SKM-1 (cell line): ENCODE measurements around the gene FGF10.

Experiments used
- DNase-seq: peaks from one replicate; lab custom pipeline; 2025; ENCODE audit not compliant: unreplicated experiment; lab: John Stamatoyannopoulos, UW

The FGF10 gene

GRCh38 chr5:44260793-44261192 is 128.4 kb downstream of the FGF10 start:
- no peak for DNase-seq

GRCh38 chr5:44257653-44258365 is 131.4 kb downstream of the FGF10 start:
- no peak for DNase-seq

GRCh38 chr5:44257221-44257620 is 132.0 kb downstream of the FGF10 start:
- DNase-seq: no peak
